GM21423 (cell line): ENCODE measurements around the gene PAPSS2.
"Not testable (repeated sequence)": the region's sequence is repeated elsewhere in the genome, so short reads cannot be mapped to it uniquely, and the experiment has no call there.

Experiments used
- ATAC-seq: cut with Tn5 transposase; IDR thresholded peaks from one replicate; pipeline ENCODE4 v1.9.1; 2021; ENCODE audit warnings: mild to moderate bottlenecking, moderate library complexity; ENCODE audit not compliant: unreplicated experiment

The PAPSS2 gene

DNA sequence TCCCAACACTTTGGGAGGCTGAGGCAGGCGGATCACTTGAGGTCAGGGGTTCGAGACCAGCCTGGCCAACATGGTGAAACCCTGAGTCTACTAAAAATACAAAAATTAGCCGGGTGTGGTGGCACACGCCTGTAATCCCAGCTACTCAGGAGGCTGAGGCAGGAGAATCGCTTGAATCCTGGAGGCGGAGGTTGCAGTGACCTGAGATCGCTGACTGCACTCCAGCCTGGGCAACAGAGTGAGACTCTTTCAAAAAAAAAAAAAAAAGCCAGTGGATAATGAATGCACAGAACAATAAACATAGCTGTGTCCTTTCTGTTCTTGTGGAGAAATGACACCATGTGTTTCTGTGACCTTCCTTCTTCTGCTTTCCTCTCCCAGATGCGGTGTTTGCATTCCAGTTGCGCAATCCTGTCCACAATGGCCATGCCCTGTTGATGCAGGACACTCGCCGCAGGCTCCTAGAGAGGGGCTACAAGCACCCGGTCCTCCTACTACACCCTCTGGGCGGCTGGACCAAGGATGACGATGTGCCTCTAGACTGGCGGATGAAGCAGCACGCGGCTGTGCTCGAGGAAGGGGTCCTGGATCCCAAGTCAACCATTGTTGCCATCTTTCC is 83.4 kb downstream of the PAPSS2 start:
- not testable (repeated sequence) for ATAC-seq

DNA sequence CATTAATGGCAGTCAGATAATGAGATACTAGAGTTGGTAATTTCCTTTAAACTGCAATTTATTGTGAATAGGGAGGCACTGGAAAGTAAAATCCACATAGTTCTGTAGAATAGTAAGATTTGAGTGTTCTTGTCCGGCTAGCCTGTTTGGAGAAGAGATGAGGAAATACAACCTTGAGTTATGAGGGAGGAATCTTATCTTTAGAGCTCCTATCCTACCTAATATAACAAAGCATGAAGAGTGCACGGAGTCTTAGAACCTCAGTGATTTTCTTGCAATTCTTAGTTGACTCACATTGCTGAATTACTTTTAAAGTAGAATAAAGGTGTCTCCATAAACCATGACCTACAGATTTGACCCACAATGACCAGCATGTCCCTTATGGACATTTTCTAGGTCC is 84.9 kb downstream of the PAPSS2 start:
- ATAC-seq, result no peak

DNA sequence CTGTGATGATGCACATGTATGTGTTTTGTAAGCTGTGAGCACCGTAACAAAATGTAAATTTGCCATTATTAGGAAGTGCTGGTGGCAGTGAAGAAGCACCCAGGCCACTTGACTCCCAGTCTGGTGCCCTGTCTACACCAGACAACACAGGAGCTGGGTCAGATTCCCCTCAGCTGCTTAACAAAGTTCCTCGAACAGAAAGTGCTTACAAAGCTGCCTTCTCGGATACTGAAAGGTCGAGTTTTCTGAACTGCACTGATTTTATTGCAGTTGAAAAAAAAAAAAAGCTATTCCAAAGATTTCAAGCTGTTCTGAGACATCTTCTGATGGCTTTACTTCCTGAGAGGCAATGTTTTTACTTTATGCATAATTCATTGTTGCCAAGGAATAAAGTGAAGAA is 87.2 kb downstream of the PAPSS2 start:
- no peak for ATAC-seq

DNA sequence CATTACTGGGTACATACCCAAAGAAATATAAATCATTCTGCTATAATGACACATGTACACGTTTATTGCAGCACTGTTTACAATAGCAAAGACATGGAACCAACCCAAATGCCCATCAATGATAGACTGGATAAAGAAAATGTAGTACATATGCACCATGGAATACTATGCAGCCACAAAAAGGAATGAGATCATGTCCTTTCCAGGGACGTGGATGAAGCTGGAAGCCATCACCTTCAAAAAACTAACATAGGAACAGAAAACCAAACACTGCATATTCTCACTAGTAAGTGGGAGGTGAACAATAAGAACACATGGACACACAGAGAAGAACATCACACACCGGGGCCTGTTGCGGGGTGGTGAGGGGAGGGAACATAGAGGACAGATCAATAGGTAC is 88.6 kb downstream of the PAPSS2 start:
- not testable (repeated sequence) for ATAC-seq

DNA sequence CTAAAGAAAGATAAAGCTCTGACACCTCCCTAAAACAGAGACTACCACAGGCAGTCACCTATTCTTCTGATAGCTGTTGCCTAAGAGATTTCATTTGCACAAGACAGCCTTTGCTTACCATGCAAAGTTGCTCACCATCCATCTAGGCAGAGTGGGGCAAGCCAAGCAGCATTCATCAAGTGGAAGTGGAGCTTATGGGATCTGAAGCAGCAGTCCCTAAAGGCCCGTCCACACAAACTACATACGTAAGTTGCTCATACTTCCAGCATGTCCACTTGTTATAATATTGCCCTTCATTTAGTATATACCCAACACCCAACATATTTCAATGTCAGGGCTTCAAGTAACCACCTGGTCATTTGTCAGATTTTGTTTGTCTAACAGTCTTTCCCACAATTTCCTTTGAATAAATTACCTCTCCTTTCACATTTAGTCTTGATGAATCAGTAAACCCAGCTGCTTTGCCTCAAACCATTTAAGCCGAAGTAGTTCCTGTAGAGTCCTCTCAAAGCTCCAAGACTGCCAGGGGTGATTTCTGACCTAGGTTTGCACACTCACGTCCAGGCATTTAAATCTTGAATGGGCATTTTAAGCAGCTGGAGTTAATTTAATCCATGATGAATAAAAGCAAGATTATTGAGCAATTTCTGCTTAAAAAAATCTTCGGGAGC is 90.5 kb downstream of the PAPSS2 start:
- ATAC-seq, result no peak

DNA sequence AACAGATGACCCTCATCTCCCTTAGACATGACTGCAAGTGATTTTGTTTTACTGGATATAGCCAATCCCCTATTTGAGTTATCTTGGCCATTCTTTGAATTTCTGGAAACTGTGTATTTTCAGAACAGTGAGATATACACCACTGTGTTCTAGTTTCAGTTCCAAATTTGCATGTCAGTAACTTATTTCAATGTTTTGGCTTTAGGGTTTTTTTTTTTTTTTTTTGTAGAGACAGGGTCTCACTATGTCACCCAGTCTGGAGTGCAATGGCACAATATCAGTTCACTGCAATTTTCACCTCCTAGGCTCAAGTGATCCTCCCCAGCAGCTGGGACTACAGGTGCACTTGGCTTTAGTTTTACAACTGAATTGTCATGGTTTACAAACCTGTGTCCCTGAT is 91.1 kb downstream of the PAPSS2 start:
- ATAC-seq, result peak; percentile 60

DNA sequence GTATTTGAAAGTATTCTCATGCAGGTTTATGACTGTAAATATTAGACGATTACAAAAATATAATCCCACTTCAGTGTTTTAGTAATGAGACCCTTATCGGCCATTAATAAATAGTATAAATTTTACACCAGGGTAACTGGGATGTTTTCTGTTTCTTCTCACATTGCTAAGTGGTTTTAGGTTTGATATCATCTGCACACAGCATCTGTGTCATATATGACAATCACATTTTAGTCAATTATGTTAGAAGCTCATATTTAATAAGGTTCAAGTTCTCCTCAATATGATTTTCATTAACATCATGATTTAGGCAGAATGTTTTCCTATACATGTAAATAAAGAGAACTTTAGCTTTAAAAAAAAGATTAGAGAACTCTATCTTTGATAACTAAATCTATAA is 91.6 kb downstream of the PAPSS2 start:
- ATAC-seq, result no peak

DNA sequence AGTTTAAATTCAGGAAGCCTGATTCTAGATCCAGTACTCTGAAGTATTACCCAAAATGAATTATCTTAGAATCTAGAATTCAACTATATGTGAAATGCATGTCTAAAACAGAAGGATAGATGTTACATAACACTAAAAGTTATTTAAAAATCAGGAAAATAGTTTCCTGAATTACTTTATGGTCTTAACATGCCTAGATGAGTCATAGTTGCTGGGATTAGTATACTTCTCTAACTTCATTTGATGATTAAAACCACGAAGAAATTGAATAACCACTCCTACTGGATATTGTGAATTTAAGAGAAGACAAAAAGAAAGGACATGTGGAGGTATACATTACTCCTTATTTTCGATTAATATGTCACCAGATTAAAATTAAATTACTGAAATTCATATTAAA is 92.9 kb downstream of the PAPSS2 start:
- ATAC-seq, result no peak

DNA sequence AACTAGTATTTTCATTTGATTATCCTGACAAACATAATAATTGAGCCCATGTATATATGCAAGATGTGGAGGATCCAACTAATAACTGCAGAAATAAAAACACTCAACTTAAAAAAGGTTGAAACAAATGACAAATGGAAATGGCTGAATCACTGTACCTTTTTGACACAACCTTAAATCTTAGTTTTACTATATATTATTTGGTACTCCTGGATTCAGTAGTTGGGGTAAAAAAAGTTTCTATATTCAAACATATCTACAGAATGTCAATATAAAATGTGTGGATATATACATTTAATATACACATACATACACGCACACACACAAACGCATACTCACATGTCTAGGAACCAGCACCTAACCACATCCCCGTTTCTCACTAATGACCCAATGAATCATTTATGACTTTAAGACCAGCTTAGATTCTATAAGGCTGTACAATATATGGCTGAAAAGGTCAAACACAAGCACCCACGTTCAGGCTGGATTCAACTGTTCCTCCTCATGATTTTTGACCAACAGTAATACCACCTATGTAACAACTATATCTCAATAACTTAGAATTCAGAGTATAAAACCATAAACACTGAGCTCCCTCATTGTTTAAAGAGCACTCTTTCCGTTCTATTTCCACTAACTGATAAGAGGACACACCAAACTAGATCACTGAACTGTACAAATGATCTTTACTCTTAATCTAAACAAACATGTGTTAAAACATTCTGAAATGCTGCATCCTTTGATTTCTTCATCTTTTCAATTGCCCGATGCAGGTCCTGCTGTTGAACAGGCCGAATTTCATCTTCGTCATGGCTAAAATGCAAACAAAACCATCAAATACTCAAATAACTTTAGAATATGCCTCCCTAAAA is 94.6 kb downstream of the PAPSS2 start:
- ATAC-seq, result no peak

DNA sequence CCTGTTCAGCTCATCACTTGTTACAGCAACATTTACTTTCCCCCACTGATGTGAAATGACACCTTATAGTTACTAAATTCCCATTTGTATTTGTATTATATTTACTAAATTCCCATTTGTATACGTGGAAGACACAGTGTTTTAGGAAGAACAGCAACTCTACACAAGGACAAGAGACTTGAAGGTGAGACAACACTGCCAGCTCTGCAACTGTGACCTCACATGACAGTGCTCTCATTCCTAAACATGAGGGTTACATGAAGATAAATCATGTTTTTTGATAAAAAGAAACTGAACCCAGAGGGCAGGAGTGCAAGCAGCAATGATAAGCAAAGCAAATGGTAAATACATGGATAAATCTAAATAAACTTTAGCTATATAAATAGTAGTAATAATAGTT is 98.0 kb downstream of the PAPSS2 start:
- ATAC-seq, result no peak

DNA sequence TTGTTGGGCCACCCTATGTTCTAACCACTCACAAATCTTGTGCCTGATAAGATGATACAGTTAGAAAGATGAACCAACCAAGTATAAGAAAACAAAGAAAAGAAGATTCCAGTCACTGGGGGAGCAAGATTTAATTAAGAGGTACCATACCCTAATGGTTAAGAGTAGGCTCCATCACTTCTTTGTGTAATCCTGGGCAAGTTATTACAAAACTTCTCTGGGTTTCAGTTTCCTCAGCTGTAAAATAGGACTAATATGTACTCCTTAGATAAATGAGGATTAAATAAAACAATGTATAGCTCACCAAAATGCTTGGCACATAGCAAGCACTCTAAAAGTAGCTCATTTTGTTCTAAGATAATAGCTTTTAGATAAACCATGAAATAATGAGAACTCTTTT is 99.9 kb downstream of the PAPSS2 start:
- no peak for ATAC-seq

DNA sequence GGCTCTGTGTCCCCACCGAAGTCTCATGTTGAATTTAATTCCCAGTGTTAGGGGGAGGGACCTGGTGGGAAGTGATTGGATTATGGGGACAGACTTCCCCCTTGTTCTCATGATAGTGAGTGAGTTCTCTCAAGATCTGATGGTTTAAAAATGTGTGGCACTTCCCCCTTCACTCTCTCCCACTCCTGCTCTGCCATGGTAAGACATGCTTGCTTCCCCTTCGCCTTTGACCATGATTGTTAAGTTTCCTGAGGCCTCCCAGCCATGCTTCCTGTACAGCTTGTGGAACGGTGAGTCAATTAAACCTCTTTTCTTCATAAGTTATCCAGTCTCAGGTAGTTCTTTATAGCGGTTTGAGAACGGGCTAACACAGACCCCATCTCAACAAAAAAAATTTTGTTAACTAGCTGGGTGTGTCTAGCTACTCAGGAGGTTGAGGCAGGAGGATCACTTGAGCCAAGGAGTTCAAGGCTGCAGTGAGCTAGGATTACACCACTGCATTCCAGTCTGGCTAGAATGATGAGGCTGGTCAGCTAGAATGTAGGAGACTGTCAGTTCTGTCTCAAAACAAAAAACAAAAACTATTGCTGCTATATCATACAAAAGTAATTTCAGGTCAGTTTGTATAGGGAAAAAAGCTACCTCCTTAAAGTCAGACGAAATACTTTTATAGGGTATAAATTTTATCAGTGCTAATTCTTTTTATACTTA is 100.7 kb downstream of the PAPSS2 start:
- ATAC-seq, result no peak

DNA sequence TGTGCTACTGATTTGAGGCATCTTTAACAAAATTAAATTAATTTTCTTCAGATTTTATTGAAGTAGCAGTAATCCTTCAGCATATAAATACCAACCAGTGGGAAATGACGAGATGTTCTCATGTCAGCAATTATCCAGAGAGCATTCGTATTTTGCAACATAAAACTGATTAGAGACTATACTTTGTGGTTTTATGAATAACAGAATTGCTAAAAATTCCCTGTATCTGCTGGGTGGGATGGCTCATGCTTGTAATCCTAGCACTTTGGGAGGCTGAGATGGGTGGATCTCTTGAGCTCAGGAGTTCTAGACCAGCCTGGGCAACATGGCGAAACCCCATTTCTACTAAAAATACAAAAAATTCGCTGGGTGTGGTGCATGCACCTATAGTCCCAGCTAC is 101.5 kb downstream of the PAPSS2 start:
- ATAC-seq, result no peak

DNA sequence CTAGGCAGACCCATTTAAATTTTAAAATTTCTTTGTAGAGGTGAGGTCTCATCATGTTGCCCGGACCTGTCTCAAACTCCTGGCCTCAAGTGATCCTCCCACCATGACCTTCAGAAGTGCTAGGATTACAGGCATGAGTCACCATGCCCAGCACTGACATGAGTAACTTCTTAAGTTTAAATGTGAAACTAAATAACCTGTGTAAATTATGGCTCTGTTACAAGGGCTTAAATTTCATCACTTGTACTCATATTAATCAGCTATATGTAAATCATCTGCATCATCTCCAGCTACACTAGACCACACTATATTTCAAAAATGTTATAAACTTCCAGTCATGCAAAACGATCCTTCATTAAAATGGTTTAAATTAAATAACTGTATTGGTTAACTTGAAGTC is 102.2 kb downstream of the PAPSS2 start:
- peak; percentile 49 for ATAC-seq

DNA sequence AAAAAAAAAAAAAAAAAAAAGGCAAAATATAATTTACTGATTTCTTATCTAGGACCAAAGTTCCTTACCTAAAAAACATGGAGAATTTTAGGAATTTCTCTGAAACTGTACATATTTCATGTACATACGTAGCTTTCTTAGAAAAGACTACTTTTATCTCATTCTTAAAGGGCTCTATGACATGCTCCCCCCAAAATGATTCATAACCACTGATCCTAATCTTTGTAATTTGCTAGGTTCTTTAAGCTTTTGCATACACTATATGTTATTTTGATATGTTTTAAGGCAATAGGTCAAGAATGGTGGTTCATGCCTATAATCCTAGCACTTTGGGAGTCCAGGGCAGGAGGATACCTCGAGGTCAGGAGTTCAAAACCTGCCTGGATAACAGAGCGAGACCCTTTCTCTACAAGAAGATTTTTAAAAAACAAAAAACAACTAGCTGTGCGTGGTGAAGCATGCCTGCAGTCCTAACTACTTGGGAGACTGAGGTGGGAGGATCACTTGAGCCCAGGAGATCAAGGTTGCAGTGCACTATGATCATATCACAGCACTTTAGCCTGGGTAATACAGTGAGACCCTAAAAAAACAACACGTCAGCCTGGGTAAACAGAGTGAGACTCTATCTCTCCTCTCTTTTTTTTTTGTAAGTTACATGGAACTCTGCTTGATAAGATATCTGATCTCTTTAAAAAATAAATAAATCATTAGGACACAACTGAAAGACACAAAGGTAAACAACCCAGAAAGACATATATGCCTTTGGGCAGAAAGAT is 103.6 kb downstream of the PAPSS2 start:
- ATAC-seq, result no peak

DNA sequence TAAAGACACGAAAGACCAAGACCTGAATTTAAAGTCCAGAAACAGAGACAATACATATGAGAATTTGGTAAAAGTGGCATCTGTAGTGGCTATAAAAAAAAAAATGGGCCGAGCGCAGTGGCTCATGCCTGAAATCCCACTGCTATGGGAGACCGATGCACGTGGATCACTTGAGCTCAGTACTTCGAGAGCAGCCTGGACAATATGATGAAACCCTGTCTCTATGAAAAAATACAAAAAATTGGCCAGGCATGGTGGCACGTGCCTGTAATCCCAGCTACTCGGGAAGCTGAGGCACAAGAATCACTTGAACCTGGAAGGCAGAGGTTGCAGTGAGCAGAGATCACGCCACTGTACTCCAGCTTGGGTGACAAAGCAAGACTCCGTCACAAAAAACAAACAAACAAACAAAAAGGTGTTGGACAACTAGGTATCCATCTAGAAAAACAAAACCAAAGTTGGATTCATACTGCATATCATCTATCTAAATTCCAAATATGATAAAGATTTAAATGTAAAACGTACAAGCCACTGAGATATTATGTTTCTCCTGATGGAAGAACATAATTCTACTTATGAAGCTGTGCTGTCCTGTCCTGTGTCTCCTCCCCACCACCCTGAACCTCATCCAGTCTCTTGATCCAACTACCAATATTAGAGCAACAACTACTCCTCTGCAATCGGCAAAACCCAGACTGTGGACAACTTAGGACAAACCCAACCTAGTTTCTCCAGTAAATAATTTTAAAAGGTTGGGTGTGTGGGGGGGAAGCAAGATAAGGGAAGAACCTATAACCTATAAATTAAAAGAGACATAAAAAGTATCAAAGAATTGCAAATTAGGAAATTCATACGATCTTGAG is 104.6 kb downstream of the PAPSS2 start:
- no peak for ATAC-seq

DNA sequence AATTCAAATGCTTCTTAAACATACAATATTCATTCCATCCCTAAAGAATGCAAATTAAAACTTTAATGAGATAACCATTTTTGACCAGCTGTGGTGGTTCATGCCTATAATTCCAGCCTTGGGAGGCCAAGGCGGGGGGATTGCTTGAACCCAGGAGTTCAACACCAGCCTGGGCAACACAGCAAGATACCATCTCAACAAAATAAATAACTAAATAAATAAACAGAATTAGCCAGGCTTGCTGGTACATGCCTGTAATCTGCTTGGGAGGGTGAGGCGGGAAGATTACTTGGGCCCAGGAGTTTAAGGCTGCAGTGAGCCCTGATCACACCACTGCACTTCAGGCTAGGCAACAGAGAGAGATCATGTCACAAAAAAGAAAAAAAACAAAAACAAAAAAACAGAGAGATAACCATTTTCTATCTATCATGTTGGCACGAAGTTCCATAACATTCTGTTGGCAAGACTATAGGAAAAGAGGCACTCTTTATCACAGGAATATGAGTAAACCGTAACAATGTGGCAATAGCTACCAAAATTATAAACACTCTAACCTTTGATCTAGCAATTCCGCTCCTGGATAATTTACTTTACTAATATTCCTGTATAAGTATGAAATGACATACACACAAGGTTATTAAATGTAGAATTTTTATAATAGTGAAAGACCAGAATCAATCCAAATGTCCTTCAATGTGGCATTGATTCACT is 106.1 kb downstream of the PAPSS2 start:
- ATAC-seq, result no peak

DNA sequence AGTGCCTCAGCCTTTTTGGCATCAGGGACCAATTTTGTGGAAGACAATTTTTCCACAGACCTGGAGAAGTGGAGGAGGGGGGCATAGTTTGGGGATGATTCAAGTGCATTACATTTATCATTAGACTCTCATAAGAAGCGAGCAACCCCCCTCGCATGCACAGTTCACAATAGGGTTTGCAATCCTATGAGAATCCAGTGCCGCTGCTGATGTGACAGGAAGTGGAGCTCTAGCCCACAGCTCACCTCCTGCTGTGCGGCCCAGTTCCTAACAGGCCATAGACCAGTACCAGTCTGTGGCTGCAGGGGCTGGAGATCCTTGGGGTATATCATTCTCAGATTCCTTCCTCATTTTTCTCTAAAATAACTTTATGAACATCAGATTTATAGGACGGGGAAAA is 107.6 kb downstream of the PAPSS2 start:
- ATAC-seq, result no peak

DNA sequence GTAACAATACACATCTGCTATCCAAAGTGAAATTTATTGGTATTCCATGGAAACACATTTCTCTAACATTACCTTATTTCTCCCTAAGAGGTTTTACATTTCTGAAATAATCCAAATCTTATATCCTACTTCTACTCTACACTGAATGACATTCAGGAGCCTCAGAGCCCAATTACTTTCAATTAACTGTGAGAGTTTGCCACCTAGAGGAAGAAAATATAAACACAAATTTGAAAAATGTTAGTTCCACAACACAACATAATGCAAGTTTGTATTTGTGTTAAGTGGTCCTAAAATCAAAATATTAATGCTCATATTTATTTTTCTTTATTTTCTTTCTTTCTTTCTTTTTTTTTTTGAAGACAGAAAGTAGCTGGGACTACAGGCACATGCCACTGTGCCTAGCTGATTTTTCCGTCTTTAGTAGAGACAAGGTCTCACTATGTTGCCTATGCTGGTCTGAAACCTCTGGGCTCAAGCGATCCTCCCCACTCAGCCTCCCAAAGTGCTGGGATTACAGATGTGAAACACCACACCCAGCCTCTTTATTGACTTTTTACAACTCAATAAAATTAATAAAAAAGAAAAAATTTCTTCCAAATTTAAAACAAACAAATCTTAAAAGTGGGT is 112.3 kb downstream of the PAPSS2 start:
- ATAC-seq, result no peak
